ENCODE results near the gene ABCA10. TPM values are rescaled to one million over a fixed set of nuclear protein-coding genes. Genes with fewer than 3 reads are reported as not detected.

ABCA10 gene
- total RNA-seq, 1 donor from 2014 or later = 1.8 TPM

DNA sequence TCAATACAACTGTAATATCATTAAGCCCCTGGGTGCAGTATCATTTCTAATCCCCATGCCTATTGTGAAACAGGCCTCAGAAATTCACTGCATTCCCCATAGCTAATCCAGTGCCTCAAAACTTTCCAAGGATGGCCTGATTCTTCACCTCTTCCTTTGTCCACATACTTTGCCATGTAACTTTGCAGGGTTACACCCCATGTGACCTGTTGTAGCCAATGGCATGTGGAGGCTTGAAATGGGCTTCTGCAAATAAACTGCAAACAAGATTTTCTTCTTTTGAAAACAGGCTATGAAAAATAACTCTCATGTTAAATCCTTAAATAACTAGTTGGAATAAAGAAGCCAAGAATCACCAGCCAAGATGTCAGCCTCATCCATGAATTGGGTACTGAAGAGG lies 35.9 kb downstream of the ABCA10 start:
- TF ChIP-seq, protein P1, sequence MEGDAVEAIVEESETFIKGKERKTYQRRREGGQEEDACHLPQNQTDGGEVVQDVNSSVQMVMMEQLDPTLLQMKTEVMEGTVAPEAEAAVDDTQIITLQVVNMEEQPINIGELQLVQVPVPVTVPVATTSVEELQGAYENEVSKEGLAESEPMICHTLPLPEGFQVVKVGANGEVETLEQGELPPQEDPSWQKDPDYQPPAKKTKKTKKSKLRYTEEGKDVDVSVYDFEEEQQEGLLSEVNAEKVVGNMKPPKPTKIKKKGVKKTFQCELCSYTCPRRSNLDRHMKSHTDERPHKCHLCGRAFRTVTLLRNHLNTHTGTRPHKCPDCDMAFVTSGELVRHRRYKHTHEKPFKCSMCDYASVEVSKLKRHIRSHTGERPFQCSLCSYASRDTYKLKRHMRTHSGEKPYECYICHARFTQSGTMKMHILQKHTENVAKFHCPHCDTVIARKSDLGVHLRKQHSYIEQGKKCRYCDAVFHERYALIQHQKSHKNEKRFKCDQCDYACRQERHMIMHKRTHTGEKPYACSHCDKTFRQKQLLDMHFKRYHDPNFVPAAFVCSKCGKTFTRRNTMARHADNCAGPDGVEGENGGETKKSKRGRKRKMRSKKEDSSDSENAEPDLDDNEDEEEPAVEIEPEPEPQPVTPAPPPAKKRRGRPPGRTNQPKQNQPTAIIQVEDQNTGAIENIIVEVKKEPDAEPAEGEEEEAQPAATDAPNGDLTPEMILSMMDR (IDR thresholded peaks at IDR 0.05) = no peak
- Mint-ChIP-seq H3K4me3 (ENCODE audit: unreplicated experiment) (no peak overlapping the region), H3K27ac (ENCODE audit: unreplicated experiment) (no peak overlapping the region), H3K27me3 (ENCODE audit: unreplicated experiment) (no peaks in the 10 kb centered on the region), H3K9me3 (ENCODE audit: unreplicated experiment) (no peaks in the 10 kb centered on the region), H3K36me3 (ENCODE audit: unreplicated experiment) (no peaks in the 10 kb centered on the region), H3K4me1 (ENCODE audit: unreplicated experiment) (peaks cover 7% of the 10 kb centered on the region)
- no peak for DNase-seq (ENCODE audit: extremely low spot score, unreplicated experiment)

DNA sequence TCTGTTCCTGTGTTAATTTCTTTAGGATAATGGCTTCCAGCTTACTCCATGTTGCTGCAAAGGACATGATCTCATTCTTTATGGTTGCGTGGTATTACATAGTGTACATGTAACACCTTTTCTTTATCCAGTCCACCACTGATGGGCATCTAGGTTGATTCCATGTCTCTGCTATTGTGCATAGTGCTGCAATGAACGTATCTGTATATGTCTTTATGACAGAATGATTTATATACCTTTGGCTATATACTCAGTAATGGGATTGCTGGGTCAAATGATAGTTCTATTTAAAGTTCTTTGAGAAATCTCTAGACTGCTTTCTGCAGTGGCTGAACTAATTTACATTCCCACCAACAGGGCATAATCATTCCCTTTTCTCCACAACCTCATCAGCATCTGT lies 39.8 kb downstream of the ABCA10 start:
- DNase-seq (ENCODE audit: extremely low spot score, unreplicated experiment) = no peak
- Mint-ChIP-seq H3K4me1 (ENCODE audit: unreplicated experiment) (peaks cover 9% of the 10 kb centered on the region), H3K9me3 (ENCODE audit: unreplicated experiment) (no peaks in the 10 kb centered on the region), H3K4me3 (ENCODE audit: unreplicated experiment) (no peak overlapping the region), H3K36me3 (ENCODE audit: unreplicated experiment) (no peaks in the 10 kb centered on the region), H3K27ac (ENCODE audit: unreplicated experiment) (no peak overlapping the region), H3K27me3 (ENCODE audit: unreplicated experiment) (no peaks in the 10 kb centered on the region)
- TF ChIP-seq, protein P1 (IDR thresholded peaks at IDR 0.05) = no peak

- peaks cover 9% of the 10 kb centered on the region for H3K4me1 Mint-ChIP-seq (ENCODE audit: unreplicated experiment)
- H3K36me3 Mint-ChIP-seq (ENCODE audit: unreplicated experiment) = no peaks in the 10 kb centered on the region
- no peaks in the 10 kb centered on the region for H3K27me3 Mint-ChIP-seq (ENCODE audit: unreplicated experiment)
- no peaks in the 10 kb centered on the region for H3K9me3 Mint-ChIP-seq (ENCODE audit: unreplicated experiment)
- TF ChIP-seq, protein P1 (IDR thresholded peaks at IDR 0.05) = no peak
- no peak overlapping the region for H3K27ac Mint-ChIP-seq (ENCODE audit: unreplicated experiment)
- H3K4me3 Mint-ChIP-seq (ENCODE audit: unreplicated experiment) = no peak overlapping the region
- DNase-seq (ENCODE audit: extremely low spot score, unreplicated experiment) = no peak
Observed at GRCh38 chr17:69188064-69188463, 40.6 kb downstream of the ABCA10 start.

- TF ChIP-seq, protein P1 (IDR thresholded peaks at IDR 0.05) = no peak
- Mint-ChIP-seq H3K9me3 (ENCODE audit: unreplicated experiment) (no peaks in the 10 kb centered on the region), H3K36me3 (ENCODE audit: unreplicated experiment) (no peaks in the 10 kb centered on the region), H3K4me3 (ENCODE audit: unreplicated experiment) (no peak overlapping the region), H3K4me1 (ENCODE audit: unreplicated experiment) (peaks cover 9% of the 10 kb centered on the region), H3K27me3 (ENCODE audit: unreplicated experiment) (no peaks in the 10 kb centered on the region), H3K27ac (ENCODE audit: unreplicated experiment) (no peak overlapping the region)
- DNase-seq (ENCODE audit: extremely low spot score, unreplicated experiment) = no peak
Observed at GRCh38 chr17:69187294-69187693, 41.3 kb downstream of the ABCA10 start.

- no peak for DNase-seq (ENCODE audit: extremely low spot score, unreplicated experiment)
- Mint-ChIP-seq H3K36me3 (ENCODE audit: unreplicated experiment) (peaks cover 1% of the 10 kb centered on the region), H3K9me3 (ENCODE audit: unreplicated experiment) (no peaks in the 10 kb centered on the region), H3K27ac (ENCODE audit: unreplicated experiment) (no peak overlapping the region), H3K4me3 (ENCODE audit: unreplicated experiment) (no peak overlapping the region), H3K4me1 (ENCODE audit: unreplicated experiment) (peaks cover 30% of the 10 kb centered on the region), H3K27me3 (ENCODE audit: unreplicated experiment) (no peaks in the 10 kb centered on the region)
- TF ChIP-seq, protein P1 (IDR thresholded peaks at IDR 0.05) = no peak
Observed at GRCh38 chr17:69179227-69179952, 49.2 kb downstream of the ABCA10 start.

Data from osteocyte (in vitro differentiated cells).